IMR-90 (cell line): ENCODE measurements around the gene ANKK1.

Experiments used
- BHLHE40 ChIP-seq: fragments of 150-350 bp; IDR thresholded peaks from 2 replicates; pipeline ENCODE4 v1.6.1; 2016; ENCODE audit warnings: mild to moderate bottlenecking, low read depth, low read length
- CEBPB ChIP-seq: IDR thresholded peaks from 2 replicates; pipeline ENCODE4 v1.6.1; 2012; ENCODE audit warnings: low read depth, low read length, improper control_type of control experiment
- CHD1 ChIP-seq: IDR thresholded peaks from 2 replicates; pipeline ENCODE4 v1.6.1; 2012; ENCODE audit warnings: low read depth, low read length, improper control_type of control experiment
- FOS ChIP-seq: fragments of 150-350 bp; IDR thresholded peaks from 2 replicates; pipeline ENCODE4 v1.6.1; 2016; ENCODE audit warnings: low read depth, low read length
- MAFK ChIP-seq: IDR thresholded peaks from 2 replicates; pipeline ENCODE4 v1.6.1; 2012; ENCODE audit warnings: low read depth, low read length, improper control_type of control experiment
- MAZ ChIP-seq: IDR thresholded peaks from 2 replicates; pipeline ENCODE4 v1.6.1; 2012; ENCODE audit warnings: low read depth, mild to moderate bottlenecking, low read length, improper control_type of control experiment, moderate library complexity, borderline replicate concordance
- POLR2A ChIP-seq: IDR thresholded peaks from 2 replicates; pipeline ENCODE4 v1.6.1; 2012; ENCODE audit warnings: mild to moderate bottlenecking, low read depth, low read length
- RAD21 ChIP-seq: IDR thresholded peaks from 2 replicates; pipeline ENCODE4 v1.6.1; 2012; ENCODE audit warnings: low read length, improper control_type of control experiment
- RFX5 ChIP-seq: IDR thresholded peaks from 2 replicates; pipeline ENCODE4 v1.8.0; 2012; ENCODE audit warnings: low read depth, mild to moderate bottlenecking, low read length, moderate library complexity
- SMC3 ChIP-seq: fragments of 150-350 bp; IDR thresholded peaks from 2 replicates; pipeline ENCODE4 v1.6.1; 2016; ENCODE audit warnings: low read depth, mild to moderate bottlenecking, antibody characterized with exemption, low read length, moderate library complexity
- TF ChIP-seq, protein P1 (sequence below): conservative IDR thresholded peaks from 2 replicates; pipeline ENCODE4 v1.5.1; 2012; ENCODE audit warnings: mild to moderate bottlenecking, low read depth, low read length, improper control_type of control experiment
- TF ChIP-seq, protein P2 (sequence below): fragments of 150-350 bp; IDR thresholded peaks from 2 replicates; pipeline ENCODE4 v1.6.1; 2017; ENCODE audit warnings: mild to moderate bottlenecking, antibody characterized with exemption, low read length, low read depth

DNA sequence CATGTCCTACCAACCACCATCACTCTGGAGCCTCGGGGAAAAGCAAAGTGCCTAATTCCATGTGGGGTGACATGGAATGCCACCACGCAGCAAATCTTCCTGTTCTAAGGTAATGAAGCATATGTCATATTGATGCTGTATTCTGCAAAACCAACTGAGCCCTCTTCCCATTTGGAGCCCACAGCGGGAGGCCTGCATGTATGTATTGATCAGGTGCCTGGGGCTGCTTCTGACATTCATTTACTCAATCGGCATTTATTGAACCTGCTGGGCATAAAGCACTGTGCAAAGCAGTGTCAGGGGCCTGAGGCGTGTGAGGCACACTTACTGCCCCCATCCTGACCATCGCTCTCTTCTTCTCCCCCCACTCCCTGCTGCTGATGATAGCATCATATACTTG is 39.1 kb downstream of the ANKK1 start:
- TF ChIP-seq MAFK, result no peak
- TF ChIP-seq BHLHE40, result no peak
- TF ChIP-seq, protein P1, sequence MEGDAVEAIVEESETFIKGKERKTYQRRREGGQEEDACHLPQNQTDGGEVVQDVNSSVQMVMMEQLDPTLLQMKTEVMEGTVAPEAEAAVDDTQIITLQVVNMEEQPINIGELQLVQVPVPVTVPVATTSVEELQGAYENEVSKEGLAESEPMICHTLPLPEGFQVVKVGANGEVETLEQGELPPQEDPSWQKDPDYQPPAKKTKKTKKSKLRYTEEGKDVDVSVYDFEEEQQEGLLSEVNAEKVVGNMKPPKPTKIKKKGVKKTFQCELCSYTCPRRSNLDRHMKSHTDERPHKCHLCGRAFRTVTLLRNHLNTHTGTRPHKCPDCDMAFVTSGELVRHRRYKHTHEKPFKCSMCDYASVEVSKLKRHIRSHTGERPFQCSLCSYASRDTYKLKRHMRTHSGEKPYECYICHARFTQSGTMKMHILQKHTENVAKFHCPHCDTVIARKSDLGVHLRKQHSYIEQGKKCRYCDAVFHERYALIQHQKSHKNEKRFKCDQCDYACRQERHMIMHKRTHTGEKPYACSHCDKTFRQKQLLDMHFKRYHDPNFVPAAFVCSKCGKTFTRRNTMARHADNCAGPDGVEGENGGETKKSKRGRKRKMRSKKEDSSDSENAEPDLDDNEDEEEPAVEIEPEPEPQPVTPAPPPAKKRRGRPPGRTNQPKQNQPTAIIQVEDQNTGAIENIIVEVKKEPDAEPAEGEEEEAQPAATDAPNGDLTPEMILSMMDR, result no peak
- no peak for TF ChIP-seq POLR2A
- TF ChIP-seq CHD1, result no peak
- TF ChIP-seq SMC3, result no peak
- TF ChIP-seq RAD21, result no peak
- no peak for TF ChIP-seq MAZ
- TF ChIP-seq RFX5, result no peak
- no peak for TF ChIP-seq CEBPB
- TF ChIP-seq, protein P2, sequence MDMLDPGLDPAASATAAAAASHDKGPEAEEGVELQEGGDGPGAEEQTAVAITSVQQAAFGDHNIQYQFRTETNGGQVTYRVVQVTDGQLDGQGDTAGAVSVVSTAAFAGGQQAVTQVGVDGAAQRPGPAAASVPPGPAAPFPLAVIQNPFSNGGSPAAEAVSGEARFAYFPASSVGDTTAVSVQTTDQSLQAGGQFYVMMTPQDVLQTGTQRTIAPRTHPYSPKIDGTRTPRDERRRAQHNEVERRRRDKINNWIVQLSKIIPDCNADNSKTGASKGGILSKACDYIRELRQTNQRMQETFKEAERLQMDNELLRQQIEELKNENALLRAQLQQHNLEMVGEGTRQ, result no peak
- TF ChIP-seq FOS, result no peak
